Measurements from ENCODE around the gene NANP.
"Not testable (repeated sequence)": the region's sequence is repeated elsewhere in the genome, so short reads cannot be mapped to it uniquely, and the experiment has no call there.

DNA sequence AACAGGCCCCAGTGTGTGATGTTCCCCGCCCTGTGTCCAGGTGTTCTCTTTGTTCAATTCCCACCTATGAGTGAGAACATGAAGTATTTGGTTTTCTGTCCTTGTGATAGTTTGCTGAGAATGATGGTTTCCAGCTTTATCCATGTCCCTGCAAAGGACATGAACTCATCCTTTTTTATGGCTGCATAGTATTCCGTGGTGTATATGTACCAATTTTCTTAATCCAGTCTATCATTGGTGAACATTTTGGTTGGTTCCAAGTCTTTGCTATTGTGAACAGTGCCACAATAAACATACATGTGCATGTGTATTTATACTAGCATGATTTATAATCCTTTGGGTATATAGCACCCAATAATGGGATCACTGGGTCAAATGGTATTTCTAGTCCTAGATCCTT lies 6.8 kb upstream of the NANP start:
- TF ChIP-seq, protein P1, sequence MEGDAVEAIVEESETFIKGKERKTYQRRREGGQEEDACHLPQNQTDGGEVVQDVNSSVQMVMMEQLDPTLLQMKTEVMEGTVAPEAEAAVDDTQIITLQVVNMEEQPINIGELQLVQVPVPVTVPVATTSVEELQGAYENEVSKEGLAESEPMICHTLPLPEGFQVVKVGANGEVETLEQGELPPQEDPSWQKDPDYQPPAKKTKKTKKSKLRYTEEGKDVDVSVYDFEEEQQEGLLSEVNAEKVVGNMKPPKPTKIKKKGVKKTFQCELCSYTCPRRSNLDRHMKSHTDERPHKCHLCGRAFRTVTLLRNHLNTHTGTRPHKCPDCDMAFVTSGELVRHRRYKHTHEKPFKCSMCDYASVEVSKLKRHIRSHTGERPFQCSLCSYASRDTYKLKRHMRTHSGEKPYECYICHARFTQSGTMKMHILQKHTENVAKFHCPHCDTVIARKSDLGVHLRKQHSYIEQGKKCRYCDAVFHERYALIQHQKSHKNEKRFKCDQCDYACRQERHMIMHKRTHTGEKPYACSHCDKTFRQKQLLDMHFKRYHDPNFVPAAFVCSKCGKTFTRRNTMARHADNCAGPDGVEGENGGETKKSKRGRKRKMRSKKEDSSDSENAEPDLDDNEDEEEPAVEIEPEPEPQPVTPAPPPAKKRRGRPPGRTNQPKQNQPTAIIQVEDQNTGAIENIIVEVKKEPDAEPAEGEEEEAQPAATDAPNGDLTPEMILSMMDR (IDR thresholded peaks at IDR 0.05 in 8 of 11, conservative IDR thresholded peaks at IDR 0.05 in 3 of 11), result not testable (repeated sequence)
- TF ChIP-seq POLR2A (IDR thresholded peaks at IDR 0.05), result not testable (repeated sequence)

Data from spleen (tissue), 7 donors.